HEK293 (cell line): ENCODE measurements around the gene THTPA.

Source experiments
- CTCF ChIA-PET: fragments of 350-600 bp; formaldehyde crosslinking; extraction: SDS; loops from one replicate; lab custom pipeline; 2021; ENCODE audit warnings: antibody characterized with exemption; lab: Yijun Ruan, JAX
- POLR2A ChIA-PET: fragments of 300-600 bp; formaldehyde crosslinking; extraction: SDS; loops from one replicate; lab custom pipeline; 2020; ENCODE audit warnings: antibody characterized with exemption, inconsistent platforms; lab: Yijun Ruan, JAX
- H3K27ac ChIP-seq: fragments of 200-500 bp; sonication (Bioruptor generic); 2 replicates; pipeline ENCODE4 v1.5.1; 2014; ENCODE audit warnings: low read depth, low read length, control low read depth, inconsistent platforms; ENCODE audit errors: extremely low read depth
- H3K36me3 ChIP-seq, 2 experiments: fragments of 200-500 bp in 1 of 2; sonication (Bioruptor generic) in 1 of 2; 1 replicate in 1 of 2; 2 replicates in 1 of 2; pipeline ENCODE4 v1.5.1; 2014 to 2017; ENCODE audit warnings: inconsistent platforms in 2 of 2, low read length in 2 of 2; ENCODE audit not compliant: control insufficient read depth in 2 of 2, insufficient read depth in 1 of 2
- H3K4me1 ChIP-seq: fragments of 200-500 bp; sonication (Bioruptor generic); 2 replicates; pipeline ENCODE4 v1.5.1; 2014; ENCODE audit warnings: mild to moderate bottlenecking, low read length, inconsistent platforms; ENCODE audit not compliant: control insufficient read depth, insufficient read depth
- H3K4me3 ChIP-seq: 2 replicates; pipeline ENCODE4 v1.5.1; 2011; ENCODE audit warnings: low read depth, mild to moderate bottlenecking, control low read depth, low read length, moderate library complexity
- H3K9me3 ChIP-seq: fragments of 200-500 bp; sonication (Bioruptor generic); 2 replicates; pipeline ENCODE4 v1.5.1; 2014; ENCODE audit warnings: low read depth, low read length, inconsistent platforms; ENCODE audit not compliant: control insufficient read depth, insufficient read depth
- MEIS1 ChIP-seq: sonication (generic); formaldehyde crosslinking; IDR thresholded peaks from 2 replicates; pipeline ENCODE4 v1.8.1; 2022; ENCODE audit warnings: missing genetic modification reagents, mild to moderate bottlenecking, borderline replicate concordance
- PRDM1 ChIP-seq: fragments of 450-650 bp; formaldehyde crosslinking; IDR thresholded peaks from 2 replicates; pipeline ENCODE4; 2016; ENCODE audit warnings: missing biosample characterization, missing genetic modification characterization
- SETDB1 ChIP-seq: IDR thresholded peaks from one replicate; pipeline ENCODE4 v1.6.1; 2017; ENCODE audit warnings: mild to moderate bottlenecking, low read length, moderate library complexity, mixed read lengths; ENCODE audit not compliant: insufficient read length
- YY2 ChIP-seq: fragments of 450-650 bp; formaldehyde crosslinking; IDR thresholded peaks from 2 replicates; pipeline ENCODE4 v1.5.1; 2016; ENCODE audit warnings: missing biosample characterization, missing genetic modification characterization
- ZBTB20 ChIP-seq: fragments of 450-650 bp; formaldehyde crosslinking; IDR thresholded peaks from 2 replicates; pipeline ENCODE4 v1.5.1; 2016; ENCODE audit warnings: missing biosample characterization, missing genetic modification characterization
- ZNF133 ChIP-seq: fragments of 450-650 bp; formaldehyde crosslinking; IDR thresholded peaks from 2 replicates; pipeline ENCODE4 v1.5.1; 2016; ENCODE audit warnings: missing biosample characterization, missing genetic modification characterization
- ZNF184 ChIP-seq: fragments of 450-650 bp; IDR thresholded peaks from 2 replicates; pipeline ENCODE4 v1.5.1; 2018; ENCODE audit warnings: missing biosample characterization, mild to moderate bottlenecking, missing genetic modification characterization
- ZNF19 ChIP-seq: fragments of 450-650 bp; formaldehyde crosslinking; IDR thresholded peaks from 2 replicates; pipeline ENCODE4; 2016; ENCODE audit warnings: missing biosample characterization, missing genetic modification characterization, low read depth
- ZNF274 ChIP-seq, 2 experiments: fragments of 200-500 bp in 1 of 2; fragments of 450-650 bp in 1 of 2; sonication (Bioruptor generic) in 1 of 2; formaldehyde crosslinking in 1 of 2; IDR thresholded peaks; 2 replicates each; pipeline versions ENCODE4 v1.5.1 to v1.6.1; 2014 to 2016; ENCODE audit warnings: borderline replicate concordance in 1 of 2, inconsistent platforms in 1 of 2, low read length in 1 of 2, missing biosample characterization in 1 of 2, missing genetic modification characterization in 1 of 2
- ZNF394 ChIP-seq: fragments of 450-650 bp; formaldehyde crosslinking; IDR thresholded peaks from 2 replicates; pipeline ENCODE4 v1.5.1; 2016; ENCODE audit warnings: missing biosample characterization, missing genetic modification characterization, mild to moderate bottlenecking, moderate library complexity, borderline replicate concordance
- ZNF404 ChIP-seq: fragments of 450-650 bp; formaldehyde crosslinking; IDR thresholded peaks from 2 replicates; pipeline ENCODE4 v1.5.1; 2017; ENCODE audit warnings: missing biosample characterization, missing genetic modification characterization
- ZNF426 ChIP-seq: fragments of 450-650 bp; formaldehyde crosslinking; IDR thresholded peaks from 2 replicates; pipeline ENCODE4 v1.5.1; 2017; ENCODE audit warnings: missing biosample characterization, missing genetic modification characterization, mild to moderate bottlenecking, inconsistent platforms, moderate library complexity
- ZNF585B ChIP-seq: fragments of 450-650 bp; formaldehyde crosslinking; IDR thresholded peaks from 2 replicates; pipeline ENCODE4 v1.5.1; 2016; ENCODE audit warnings: missing biosample characterization, missing genetic modification characterization
- ZNF707 ChIP-seq: fragments of 450-650 bp; formaldehyde crosslinking; IDR thresholded peaks from 2 replicates; pipeline ENCODE4 v1.5.1; 2016; ENCODE audit warnings: missing biosample characterization, missing genetic modification characterization
- ZNF747 ChIP-seq: fragments of 450-650 bp; formaldehyde crosslinking; IDR thresholded peaks from 2 replicates; pipeline ENCODE4 v1.5.1; 2016; ENCODE audit warnings: missing biosample characterization, missing genetic modification characterization
- ZNF768 ChIP-seq: fragments of 450-650 bp; formaldehyde crosslinking; IDR thresholded peaks from 2 replicates; pipeline ENCODE4 v1.5.1; 2018; ENCODE audit warnings: missing biosample characterization, mild to moderate bottlenecking, missing genetic modification characterization
- ZNF791 ChIP-seq: fragments of 450-650 bp; formaldehyde crosslinking; IDR thresholded peaks from 2 replicates; pipeline ENCODE4 v1.5.1; 2016; ENCODE audit warnings: missing biosample characterization, missing genetic modification characterization
- ZXDB ChIP-seq: fragments of 450-650 bp; formaldehyde crosslinking; IDR thresholded peaks from 2 replicates; pipeline ENCODE4 v1.5.1; 2016; ENCODE audit warnings: missing biosample characterization, missing genetic modification characterization
- TF ChIP-seq, protein P1 (sequence below): fragments of 450-650 bp; formaldehyde crosslinking; IDR thresholded peaks from 2 replicates; pipeline ENCODE4 v1.5.0; 2017; ENCODE audit warnings: missing biosample characterization, missing genetic modification characterization, borderline replicate concordance
- TF ChIP-seq, protein P2 (sequence below): fragments of 450-650 bp; formaldehyde crosslinking; IDR thresholded peaks from 2 replicates; pipeline ENCODE4 v1.5.1; 2016; ENCODE audit warnings: missing biosample characterization, missing genetic modification characterization
- TF ChIP-seq, protein P3 (sequence below): fragments of 450-650 bp; formaldehyde crosslinking; IDR thresholded peaks from 2 replicates; pipeline ENCODE4 v1.5.1; 2016; ENCODE audit warnings: missing biosample characterization, missing genetic modification characterization
- TF ChIP-seq, protein P4 (sequence below): fragments of 450-650 bp; formaldehyde crosslinking; IDR thresholded peaks from 2 replicates; pipeline ENCODE4 v1.5.1; 2016; ENCODE audit warnings: missing biosample characterization, missing genetic modification characterization

THTPA gene

DNA sequence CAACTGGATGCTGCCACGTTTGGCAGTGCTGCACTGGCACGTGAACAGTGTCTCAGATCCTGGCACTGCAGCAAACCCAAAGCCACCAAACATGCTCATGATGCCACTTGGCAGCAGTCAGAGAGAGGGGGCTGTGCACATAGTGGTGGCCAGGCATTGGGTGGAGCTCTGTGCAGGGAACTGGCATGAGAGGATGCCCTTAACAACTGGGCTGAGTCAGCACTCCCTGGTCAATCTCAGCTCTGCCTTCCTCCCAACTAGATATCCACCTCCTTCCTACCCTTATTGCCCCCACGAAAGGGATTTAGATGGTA is 41.5 kb upstream of the THTPA start:
- no peak overlapping the region for H3K27ac ChIP-seq
- no peaks in the 10 kb centered on the region for H3K36me3 ChIP-seq
- ChIA-PET CTCF (interaction anchor here (0.6 kb wide), 1 partner anchor 378 kb away, joined by 3 read pairs; no protein-coding TSS in a partner anchor), POLR2A (no interaction called here)
- H3K4me1 ChIP-seq: no peaks in the 10 kb centered on the region
- TF ChIP-seq ZNF133 (tag by site-specific recombination) (no peak), MEIS1 (no peak), PRDM1 (tag by site-specific recombination) (no peak), ZBTB20 (tag by site-specific recombination) (no peak), YY2 (no peak), ZNF184 (tag by site-specific recombination) (no peak), ZNF274 (IDR thresholded peaks at IDR 0.05; ENCODE audit: low read length) (no peak), ZNF274 (tag by site-specific recombination; IDR thresholded peaks at IDR 0.05; ENCODE audit: borderline replicate concordance) (no peak), ZXDB (tag by site-specific recombination) (no peak), ZNF707 (tag by site-specific recombination) (no peak), ZNF19 (no peak), ZNF585B (tag by site-specific recombination) (no peak), ZNF791 (tag by site-specific recombination) (no peak)
- TF ChIP-seq, protein P1, sequence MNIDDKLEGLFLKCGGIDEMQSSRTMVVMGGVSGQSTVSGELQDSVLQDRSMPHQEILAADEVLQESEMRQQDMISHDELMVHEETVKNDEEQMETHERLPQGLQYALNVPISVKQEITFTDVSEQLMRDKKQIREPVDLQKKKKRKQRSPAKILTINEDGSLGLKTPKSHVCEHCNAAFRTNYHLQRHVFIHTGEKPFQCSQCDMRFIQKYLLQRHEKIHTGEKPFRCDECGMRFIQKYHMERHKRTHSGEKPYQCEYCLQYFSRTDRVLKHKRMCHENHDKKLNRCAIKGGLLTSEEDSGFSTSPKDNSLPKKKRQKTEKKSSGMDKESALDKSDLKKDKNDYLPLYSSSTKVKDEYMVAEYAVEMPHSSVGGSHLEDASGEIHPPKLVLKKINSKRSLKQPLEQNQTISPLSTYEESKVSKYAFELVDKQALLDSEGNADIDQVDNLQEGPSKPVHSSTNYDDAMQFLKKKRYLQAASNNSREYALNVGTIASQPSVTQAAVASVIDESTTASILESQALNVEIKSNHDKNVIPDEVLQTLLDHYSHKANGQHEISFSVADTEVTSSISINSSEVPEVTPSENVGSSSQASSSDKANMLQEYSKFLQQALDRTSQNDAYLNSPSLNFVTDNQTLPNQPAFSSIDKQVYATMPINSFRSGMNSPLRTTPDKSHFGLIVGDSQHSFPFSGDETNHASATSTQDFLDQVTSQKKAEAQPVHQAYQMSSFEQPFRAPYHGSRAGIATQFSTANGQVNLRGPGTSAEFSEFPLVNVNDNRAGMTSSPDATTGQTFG (tag by site-specific recombination): no peak
- TF ChIP-seq, protein P2, sequence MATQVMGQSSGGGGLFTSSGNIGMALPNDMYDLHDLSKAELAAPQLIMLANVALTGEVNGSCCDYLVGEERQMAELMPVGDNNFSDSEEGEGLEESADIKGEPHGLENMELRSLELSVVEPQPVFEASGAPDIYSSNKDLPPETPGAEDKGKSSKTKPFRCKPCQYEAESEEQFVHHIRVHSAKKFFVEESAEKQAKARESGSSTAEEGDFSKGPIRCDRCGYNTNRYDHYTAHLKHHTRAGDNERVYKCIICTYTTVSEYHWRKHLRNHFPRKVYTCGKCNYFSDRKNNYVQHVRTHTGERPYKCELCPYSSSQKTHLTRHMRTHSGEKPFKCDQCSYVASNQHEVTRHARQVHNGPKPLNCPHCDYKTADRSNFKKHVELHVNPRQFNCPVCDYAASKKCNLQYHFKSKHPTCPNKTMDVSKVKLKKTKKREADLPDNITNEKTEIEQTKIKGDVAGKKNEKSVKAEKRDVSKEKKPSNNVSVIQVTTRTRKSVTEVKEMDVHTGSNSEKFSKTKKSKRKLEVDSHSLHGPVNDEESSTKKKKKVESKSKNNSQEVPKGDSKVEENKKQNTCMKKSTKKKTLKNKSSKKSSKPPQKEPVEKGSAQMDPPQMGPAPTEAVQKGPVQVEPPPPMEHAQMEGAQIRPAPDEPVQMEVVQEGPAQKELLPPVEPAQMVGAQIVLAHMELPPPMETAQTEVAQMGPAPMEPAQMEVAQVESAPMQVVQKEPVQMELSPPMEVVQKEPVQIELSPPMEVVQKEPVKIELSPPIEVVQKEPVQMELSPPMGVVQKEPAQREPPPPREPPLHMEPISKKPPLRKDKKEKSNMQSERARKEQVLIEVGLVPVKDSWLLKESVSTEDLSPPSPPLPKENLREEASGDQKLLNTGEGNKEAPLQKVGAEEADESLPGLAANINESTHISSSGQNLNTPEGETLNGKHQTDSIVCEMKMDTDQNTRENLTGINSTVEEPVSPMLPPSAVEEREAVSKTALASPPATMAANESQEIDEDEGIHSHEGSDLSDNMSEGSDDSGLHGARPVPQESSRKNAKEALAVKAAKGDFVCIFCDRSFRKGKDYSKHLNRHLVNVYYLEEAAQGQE (tag by site-specific recombination): no peak
- H3K4me3 ChIP-seq: no peak overlapping the region
- H3K9me3 ChIP-seq: no peaks in the 10 kb centered on the region

DNA sequence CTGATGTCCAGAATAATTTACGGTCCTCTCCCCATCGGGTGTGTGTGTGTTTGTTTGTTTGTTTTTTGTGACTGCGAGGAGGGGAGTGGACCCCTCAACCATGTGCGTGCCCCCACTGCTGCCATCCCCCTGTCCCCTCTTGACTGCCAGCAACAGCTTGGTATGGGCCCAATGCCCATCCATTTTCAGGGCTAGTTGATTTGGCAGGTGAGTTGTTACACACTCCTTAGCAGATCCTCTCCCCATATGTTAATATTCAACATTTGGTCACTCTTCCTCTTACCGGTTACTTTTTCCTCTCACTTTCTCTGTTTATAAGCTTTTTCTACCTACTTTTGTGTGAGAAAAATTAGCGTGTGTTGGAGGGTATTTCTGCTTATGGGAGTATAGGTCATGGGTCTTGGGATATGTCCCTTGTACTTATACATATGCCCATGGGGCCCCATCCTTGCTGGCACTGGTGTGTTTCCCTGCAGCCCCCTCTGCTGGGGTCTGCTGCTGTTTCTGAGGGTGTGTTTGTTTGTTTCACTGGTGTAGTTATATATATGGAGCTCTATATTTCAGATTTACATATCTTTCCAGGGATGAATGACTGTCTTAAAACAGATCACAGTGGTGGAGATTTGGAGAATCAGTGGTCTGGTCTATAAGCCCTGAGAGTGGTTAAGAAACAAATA is 38.3 kb upstream of the THTPA start:
- CTCF ChIA-PET: interaction anchor here (0.7 kb wide), 1 partner anchor 19 kb away, joined by 4 read pairs; no protein-coding TSS in a partner anchor
- TF ChIP-seq SETDB1: no peak
- TF ChIP-seq, protein P1 (tag by site-specific recombination): no peak
- TF ChIP-seq ZNF768 (tag by site-specific recombination): no peak
- TF ChIP-seq, protein P3, sequence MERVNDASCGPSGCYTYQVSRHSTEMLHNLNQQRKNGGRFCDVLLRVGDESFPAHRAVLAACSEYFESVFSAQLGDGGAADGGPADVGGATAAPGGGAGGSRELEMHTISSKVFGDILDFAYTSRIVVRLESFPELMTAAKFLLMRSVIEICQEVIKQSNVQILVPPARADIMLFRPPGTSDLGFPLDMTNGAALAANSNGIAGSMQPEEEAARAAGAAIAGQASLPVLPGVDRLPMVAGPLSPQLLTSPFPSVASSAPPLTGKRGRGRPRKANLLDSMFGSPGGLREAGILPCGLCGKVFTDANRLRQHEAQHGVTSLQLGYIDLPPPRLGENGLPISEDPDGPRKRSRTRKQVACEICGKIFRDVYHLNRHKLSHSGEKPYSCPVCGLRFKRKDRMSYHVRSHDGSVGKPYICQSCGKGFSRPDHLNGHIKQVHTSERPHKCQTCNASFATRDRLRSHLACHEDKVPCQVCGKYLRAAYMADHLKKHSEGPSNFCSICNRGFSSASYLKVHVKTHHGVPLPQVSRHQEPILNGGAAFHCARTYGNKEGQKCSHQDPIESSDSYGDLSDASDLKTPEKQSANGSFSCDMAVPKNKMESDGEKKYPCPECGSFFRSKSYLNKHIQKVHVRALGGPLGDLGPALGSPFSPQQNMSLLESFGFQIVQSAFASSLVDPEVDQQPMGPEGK (tag by site-specific recombination): no peak
- TF ChIP-seq ZNF394 (tag by site-specific recombination): no peak
- TF ChIP-seq, protein P4, sequence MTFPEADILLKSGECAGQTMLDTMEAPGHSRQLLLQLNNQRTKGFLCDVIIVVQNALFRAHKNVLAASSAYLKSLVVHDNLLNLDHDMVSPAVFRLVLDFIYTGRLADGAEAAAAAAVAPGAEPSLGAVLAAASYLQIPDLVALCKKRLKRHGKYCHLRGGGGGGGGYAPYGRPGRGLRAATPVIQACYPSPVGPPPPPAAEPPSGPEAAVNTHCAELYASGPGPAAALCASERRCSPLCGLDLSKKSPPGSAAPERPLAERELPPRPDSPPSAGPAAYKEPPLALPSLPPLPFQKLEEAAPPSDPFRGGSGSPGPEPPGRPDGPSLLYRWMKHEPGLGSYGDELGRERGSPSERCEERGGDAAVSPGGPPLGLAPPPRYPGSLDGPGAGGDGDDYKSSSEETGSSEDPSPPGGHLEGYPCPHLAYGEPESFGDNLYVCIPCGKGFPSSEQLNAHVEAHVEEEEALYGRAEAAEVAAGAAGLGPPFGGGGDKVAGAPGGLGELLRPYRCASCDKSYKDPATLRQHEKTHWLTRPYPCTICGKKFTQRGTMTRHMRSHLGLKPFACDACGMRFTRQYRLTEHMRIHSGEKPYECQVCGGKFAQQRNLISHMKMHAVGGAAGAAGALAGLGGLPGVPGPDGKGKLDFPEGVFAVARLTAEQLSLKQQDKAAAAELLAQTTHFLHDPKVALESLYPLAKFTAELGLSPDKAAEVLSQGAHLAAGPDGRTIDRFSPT (tag by site-specific recombination): no peak
- TF ChIP-seq ZNF184 (tag by site-specific recombination): no peak
- TF ChIP-seq ZNF404 (tag by site-specific recombination): no peak
- no peak for TF ChIP-seq ZNF747 (tag by site-specific recombination)
- no peak for TF ChIP-seq ZNF426

More for the DNA sequence above, 38.3 kb upstream of the THTPA start:
- Histone ChIP-seq H3K9me3 (no peaks in the 10 kb centered on the region), H3K4me1 (no peaks in the 10 kb centered on the region), H3K36me3 (no peaks in the 10 kb centered on the region), H3K27ac (no peak overlapping the region), H3K4me3 (no peak overlapping the region)
- POLR2A ChIA-PET: no interaction called here
